Fibroblast of lung (primary cell): Measurements from ENCODE around the gene SLX4.

Experiments used
- EZH2 ChIP-seq: IDR thresholded peaks from 2 replicates; pipeline ENCODE4 v1.5.1; 2012; ENCODE audit warnings: low read length, control low read depth, mild to moderate bottlenecking; ENCODE audit errors: missing control alignments
- TF ChIP-seq, protein P1 (sequence below), 2 donors: IDR thresholded peaks in 1 of 2; conservative IDR thresholded peaks in 1 of 2; 1 replicate in 1 of 2; 2 replicates in 1 of 2; pipeline ENCODE4 v1.5.1; 2011 to 2012; ENCODE audit warnings: low read length in 2 of 2, control low read depth in 1 of 2, inconsistent platforms in 1 of 2, low read depth in 1 of 2, mild to moderate bottlenecking in 1 of 2

DNA sequence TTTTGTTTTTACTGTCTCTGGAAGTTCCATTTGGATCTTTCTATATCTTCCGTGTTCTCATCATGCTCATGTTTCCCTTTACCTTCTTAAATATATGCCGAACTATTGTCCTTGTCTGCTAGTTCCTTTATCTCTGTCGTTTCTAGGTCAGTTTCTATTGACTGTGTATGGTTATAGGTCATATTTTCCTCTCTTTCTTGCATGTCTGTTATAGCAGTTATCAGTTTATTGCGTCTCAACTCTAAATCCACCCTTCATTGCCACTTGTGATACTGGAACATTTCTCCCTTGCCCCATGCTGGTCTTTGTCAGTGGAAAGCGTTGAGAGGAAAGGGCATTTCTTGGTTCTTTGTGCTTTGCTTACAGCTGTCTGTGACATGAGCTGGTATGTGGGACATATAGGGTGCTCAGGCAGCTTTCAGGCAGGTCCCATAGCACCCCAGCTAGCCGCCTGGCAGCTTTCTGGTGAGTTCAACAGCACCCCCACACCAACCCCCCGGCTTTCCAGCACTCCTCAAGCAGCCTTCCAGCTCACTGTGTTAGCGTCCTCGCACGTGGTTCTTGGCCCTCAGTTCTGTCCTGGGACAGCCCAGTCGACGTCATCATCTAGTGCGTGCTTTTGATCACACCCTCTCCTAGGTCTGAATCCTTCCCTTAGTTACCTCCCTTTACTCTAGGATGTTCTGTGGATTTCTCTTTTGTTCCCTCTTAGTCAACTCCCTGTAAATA is 27.7 kb upstream of the SLX4 start:
- TF ChIP-seq, protein P1, sequence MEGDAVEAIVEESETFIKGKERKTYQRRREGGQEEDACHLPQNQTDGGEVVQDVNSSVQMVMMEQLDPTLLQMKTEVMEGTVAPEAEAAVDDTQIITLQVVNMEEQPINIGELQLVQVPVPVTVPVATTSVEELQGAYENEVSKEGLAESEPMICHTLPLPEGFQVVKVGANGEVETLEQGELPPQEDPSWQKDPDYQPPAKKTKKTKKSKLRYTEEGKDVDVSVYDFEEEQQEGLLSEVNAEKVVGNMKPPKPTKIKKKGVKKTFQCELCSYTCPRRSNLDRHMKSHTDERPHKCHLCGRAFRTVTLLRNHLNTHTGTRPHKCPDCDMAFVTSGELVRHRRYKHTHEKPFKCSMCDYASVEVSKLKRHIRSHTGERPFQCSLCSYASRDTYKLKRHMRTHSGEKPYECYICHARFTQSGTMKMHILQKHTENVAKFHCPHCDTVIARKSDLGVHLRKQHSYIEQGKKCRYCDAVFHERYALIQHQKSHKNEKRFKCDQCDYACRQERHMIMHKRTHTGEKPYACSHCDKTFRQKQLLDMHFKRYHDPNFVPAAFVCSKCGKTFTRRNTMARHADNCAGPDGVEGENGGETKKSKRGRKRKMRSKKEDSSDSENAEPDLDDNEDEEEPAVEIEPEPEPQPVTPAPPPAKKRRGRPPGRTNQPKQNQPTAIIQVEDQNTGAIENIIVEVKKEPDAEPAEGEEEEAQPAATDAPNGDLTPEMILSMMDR (conservative IDR thresholded peaks at IDR 0.05 in 1 of 2, IDR thresholded peaks at IDR 0.05 in 1 of 2; ENCODE audit: low read depth in 1 of 2, low read length in 2 of 2): no peak
- no peak for TF ChIP-seq EZH2
